Dermis microvascular lymphatic vessel endothelial cell (primary cell): ENCODE data around the gene PALD1. TPM values are rescaled to one million over a fixed set of nuclear protein-coding genes. Genes with fewer than 3 reads are reported as not detected.
"Not testable (repeated sequence)": the region's sequence is repeated elsewhere in the genome, so short reads cannot be mapped to it uniquely, and the experiment has no call there.

Source experiments
- DNase-seq, 2 donors: peaks; one replicate each; pipeline versions ENCODE4 v3.0.0 to v3.0.0-alpha.2; 2010; ENCODE audit warnings: low read depth in 2 of 2
- total RNA-seq: library from RNA; depleted of rRNA; stranded (reverse); fragments of >200 nt; gene quantifications from 2 replicates; pipeline ENCODE4 v1.2.1, GENCODE V29; 2014

Gene PALD1
- total RNA-seq, 1 donor from 2014 or later, result 177 TPM

GRCh38 chr10:70481831-70482530, 3.4 kb downstream of the PALD1 start:
- peak in 1 of 2 donors; percentile 59 for DNase-seq

GRCh38 chr10:70482982-70483760, 4.6 kb downstream of the PALD1 start:
- no peak for DNase-seq

GRCh38 chr10:70483872-70484271, 5.3 kb downstream of the PALD1 start:
- not testable (repeated sequence) for DNase-seq

DNA sequence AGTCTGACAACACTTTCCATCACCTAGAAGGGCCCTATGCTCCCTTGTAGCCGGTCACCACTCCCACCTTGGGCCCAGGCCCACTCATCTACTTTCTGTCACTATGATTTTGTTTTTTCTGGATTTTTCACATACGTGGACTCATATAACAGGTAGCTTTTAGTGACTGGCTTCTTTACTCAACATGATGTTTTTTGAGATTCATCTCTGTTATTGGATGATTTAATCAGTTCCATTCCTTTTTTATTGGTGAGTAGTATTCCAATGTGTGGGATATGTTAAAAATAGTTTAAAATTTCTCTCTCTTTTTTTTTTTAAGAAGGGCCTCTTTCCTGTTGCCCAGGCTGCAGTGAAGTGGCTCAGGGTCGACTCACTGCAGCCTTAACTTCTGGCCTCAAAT, 9.3 kb downstream of the PALD1 start:
- no peak for DNase-seq

GRCh38 chr10:70490142-70490541, 11.6 kb downstream of the PALD1 start:
- DNase-seq, result no peak

DNA sequence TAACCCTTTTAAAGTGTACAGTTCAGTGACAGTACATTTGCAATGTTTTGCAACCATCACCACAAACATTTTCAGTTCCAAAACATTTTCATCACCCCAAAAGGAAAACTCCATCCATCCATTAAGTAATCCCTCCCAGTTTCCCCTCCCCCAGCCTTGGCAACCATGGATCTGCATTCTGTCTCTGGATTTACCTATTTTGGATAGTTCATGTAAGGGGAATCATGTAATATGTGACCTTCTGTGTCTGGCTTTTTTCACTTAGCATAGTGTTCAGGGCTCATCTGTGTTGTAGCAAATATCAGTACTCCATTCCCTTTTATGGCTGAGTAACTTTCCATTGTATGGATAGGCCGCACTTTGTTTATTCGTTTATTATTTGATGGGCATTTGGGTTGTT, 13.0 kb downstream of the PALD1 start:
- DNase-seq, result no peak

DNA sequence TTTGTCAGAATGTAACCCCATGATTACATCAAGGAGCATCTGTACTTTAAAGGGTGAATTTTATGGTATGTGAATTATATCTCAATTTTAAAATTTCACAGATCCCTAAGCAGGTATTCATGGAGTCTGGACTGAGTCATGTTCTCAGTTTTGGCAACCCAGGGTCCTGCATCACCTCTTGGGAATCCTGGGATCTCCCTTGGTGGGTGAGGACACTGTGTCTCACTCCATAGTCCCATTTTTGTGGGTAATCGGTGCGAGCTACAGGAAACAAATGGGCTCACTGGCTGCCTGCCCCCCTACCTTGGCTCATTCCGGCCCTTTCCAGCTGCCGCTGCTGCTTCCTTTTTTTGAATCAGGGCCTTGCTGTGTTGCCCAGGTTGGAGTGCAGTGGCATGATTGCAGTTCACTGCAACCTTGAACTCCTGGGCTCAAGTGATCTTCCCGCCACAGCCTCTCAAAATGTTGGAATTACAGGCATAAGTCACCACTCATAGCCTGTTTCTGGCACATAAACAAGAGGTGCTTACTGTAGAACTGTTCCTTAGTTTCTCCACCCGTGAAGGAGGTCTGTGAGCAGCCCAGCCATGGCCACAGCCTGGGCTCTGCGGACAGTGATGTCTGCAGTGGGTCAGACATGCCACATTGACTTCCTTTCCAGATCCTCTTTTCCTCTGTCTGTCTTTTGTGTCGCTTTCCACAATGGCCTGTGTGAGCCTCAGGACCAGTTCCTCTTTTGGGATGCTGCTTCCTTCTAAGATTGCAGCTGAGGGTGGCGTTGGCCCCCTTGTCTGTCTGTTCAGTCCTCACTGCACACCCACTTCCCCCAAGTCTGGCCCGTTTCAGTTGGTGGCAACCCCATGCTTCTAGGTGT, 14.5 kb downstream of the PALD1 start:
- no peak for DNase-seq

- peak in 1 of 2 donors; percentile 37 for DNase-seq
Observed at GRCh38 chr10:70493660-70494234, 15.2 kb downstream of the PALD1 start.

DNA sequence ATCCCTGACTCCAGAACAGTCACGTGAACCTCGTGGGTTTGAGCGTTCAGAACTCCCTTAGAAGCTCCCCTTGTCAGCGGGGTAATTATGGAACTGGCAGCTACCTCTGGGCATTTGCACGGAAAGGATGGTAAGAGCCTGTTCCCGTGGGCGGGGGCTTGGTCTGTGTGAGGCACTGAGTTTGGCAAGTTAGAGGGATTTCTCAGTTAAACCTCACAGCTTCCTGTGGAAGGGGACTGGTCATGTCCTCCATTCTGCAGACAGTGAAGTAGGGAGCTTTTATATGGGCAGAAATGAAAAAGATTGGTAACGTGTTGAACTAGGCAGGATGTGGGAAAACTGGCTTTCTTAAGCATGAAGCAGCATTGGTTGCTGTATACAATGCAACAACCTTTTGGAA, 16.0 kb downstream of the PALD1 start:
- DNase-seq, result peak in 1 of 2 donors; percentile 53

GRCh38 chr10:70494966-70495365, 16.4 kb downstream of the PALD1 start:
- DNase-seq, result peak in 1 of 2 donors; percentile 43

DNA sequence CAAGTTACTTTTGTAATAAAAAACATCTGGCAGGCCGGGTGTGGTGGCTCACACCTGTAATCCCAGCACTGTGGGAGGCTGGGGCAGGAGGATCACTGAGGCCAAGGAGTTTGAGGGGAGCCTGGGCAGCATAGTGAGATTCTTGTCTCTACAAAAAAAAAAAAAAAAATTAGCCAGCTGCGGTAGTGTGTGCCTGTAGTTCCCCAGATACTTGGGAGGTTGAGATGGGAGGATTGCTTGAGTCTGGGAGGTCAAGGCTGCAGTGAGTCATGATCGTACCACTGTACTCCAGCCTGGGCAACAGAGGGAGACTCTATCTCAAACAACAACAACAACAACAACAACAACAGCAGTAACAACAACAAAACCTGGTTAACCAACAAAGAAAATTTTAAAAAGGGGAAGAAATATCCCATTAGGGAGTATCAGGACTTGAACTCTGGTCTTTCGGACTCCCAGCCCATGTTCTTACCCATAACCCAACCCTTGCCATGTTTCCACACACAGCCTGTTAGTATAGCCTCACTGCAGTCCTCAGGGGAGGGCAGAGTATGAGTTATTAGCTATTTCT, 17.2 kb downstream of the PALD1 start:
- no peak for DNase-seq

- no peak for DNase-seq
Observed at GRCh38 chr10:70496341-70497119, 18.0 kb downstream of the PALD1 start.

DNA sequence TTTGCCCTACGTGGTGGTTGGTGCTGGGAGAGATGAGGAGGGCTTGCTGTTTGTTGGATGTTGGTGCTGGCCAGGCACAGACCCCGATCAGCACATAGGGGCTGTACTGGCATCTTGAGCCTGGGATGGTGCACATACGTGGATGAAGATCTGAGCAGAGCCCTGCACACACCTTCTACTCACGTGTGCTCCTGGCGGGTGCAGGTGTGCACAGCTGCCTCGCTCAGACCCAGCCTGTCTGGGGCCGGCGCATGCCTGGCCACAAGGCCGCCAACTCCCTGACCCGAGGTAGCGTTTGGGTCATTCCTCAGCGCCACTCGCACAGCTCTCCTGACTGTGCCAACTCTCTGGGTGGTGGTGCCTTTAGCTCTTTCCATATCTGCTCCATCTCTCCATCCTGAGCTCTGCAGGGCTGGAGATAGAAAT, 18.6 kb downstream of the PALD1 start:
- no peak for DNase-seq

DNA sequence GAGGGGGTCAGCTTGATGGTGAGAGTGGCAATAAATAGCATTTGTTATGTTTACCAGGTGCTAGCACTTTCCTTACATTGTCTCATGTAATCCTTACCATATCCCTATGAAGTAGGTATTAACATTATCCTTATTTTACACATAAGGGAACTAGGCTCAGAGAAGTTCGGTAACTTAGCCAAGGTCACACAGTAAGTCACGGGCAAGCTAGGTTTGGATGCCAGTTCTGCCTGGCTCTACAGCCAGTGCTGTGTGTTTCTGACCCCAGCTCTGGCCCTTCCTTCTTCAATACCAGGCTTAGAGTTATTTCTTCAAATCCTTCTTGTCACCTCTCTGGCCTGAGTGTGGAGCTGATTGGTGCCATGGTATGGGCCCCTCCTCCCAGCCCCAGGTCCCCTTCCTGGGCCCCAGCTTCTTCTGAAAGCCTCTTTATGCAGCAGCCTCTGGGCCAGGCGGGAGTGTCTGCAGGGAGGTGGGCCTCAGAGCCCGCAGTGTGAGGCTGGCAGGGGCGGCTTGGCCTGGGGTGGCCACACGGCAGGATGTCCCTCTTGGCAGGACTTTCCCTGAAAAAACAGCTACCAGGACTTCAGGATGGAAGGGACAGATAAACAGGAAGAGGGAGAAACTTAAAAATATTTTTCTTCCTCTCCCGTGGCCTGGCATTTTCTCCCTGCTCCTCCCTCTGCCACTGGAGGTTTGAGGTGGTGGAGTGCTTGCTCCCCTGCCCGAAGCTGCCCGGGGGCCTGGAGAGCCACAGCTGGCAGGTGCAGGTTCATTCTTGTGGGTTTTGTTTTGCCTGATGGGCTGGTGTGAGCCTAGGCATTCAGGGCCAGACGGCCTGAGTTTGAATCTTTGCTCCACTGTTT, 20.6 kb downstream of the PALD1 start:
- DNase-seq, result peak; percentile 61 to 65

DNA sequence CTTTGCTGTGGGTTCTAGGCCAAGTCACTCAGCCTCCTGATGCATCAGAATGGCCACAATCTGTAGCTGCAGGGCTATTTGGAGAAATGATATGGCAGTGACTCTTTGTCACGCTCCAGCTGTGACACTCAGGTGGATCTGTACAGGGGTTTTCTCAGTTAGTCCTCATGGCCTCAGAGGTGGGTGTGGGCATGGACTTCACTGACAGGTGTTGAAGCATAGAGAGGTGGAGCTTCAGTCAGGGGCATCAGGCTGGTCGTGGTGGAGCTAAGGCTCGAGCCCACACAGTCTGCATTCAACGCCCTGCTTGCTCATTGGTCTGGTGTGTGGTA, 21.2 kb downstream of the PALD1 start:
- no peak for DNase-seq

- no peak for DNase-seq
Observed at GRCh38 chr10:70500368-70500767, 21.8 kb downstream of the PALD1 start.

DNA sequence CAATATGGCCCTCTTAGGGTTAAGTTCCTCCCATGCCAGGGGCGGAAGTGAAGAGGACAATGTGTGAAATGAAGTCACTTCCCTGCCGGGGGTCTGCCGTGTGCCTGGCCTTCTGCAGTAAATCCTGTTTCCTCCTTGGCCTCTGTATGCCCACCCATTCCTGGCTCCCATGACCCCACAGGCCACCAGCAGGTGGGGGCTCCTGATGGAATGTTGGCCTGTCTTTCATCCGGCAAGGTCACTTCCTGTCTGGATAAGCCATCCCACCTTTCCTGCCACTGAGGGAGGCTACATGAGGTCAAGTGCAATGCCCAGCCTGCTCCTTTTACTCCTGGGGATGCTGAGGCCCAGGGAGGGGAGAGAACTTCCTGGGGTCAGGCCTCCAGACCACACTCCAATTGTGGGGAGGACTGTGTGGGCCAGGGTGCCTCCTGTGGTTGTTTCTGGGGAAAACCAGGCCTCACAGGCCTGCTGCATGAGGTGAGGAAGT, 22.3 kb downstream of the PALD1 start:
- peak; percentile 90 to 98 for DNase-seq

DNA sequence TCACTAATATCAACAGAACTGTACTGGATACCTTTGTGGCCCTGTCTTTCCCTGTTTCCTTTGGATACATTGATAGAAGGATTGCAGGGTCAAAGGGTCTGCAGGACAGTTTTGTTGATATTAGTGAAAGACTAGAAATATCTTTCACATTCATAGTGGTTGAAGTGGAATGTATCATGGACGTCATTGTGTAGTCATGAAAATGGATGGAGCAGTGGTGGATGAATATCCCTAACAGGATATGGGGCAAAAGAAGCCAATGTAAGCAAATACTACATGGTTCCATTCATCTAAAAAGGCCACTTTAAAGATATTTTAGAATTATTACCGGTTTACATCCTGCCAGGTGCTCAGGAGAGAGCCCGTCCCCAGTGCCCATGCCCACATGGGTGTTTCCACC, 23.8 kb downstream of the PALD1 start:
- peak; percentile 69 to 86 for DNase-seq

- no peak for DNase-seq
Observed at GRCh38 chr10:70503776-70504175, 25.2 kb downstream of the PALD1 start.
